ENCODE data around the gene PRM3. TPM values are rescaled to one million over a fixed set of nuclear protein-coding genes. Genes with fewer than 3 reads are reported as not detected.

Gene PRM3
- total and polyA plus RNA-seq, 5 donors from 2014 or later: not detected

GRCh38 chr16:11224096-11224893 is 49.1 kb downstream of the PRM3 start:
- H3K27ac ChIP-seq (ENCODE audit: insufficient read depth, low read length, poor library complexity, severe bottlenecking): peak overlapping the region; percentile 84
- peak; percentile 25 to 94 (median 51) for DNase-seq
- H3K36me3 ChIP-seq (ENCODE audit: control insufficient read depth, insufficient read depth, low read length): no peaks in the 10 kb centered on the region
- H3K4me3 ChIP-seq (ENCODE audit: low read depth, low read length): peak overlapping the region; percentile 13
- Mint-ChIP-seq H3K4me1 (peaks cover 4 to 57% (median 32%) of the 10 kb centered on the region in 4 donors), H3K9me3 (peaks cover 0 to 1% (median 0%) of the 10 kb centered on the region in 7 donors), H3K27ac (peak overlapping the region; percentile 97 to 98 (median 97)), H3K27me3 (no peaks in the 10 kb centered on the region), H3K4me3 (peak overlapping the region; percentile 76 to 92 (median 81)), H3K36me3 (no peaks in the 10 kb centered on the region)
- ATAC-seq (ENCODE audit: low read depth in 2 of 2): peak; percentile 69 to 75
- H3K27me3 ChIP-seq (ENCODE audit: control insufficient read depth, insufficient read depth, low read length): no peaks in the 10 kb centered on the region
- H3K4me1 ChIP-seq (ENCODE audit: control insufficient read depth, insufficient read depth, low read length, poor library complexity, severe bottlenecking): peaks cover 31% of the 10 kb centered on the region
- H3K9me3 ChIP-seq (ENCODE audit: control insufficient read depth in 2 of 2, low read length in 2 of 2): no peaks in the 10 kb centered on the region

Other genes starting within 250 kb of the PRM3 start
- gene SOCS1, start 17.4 kb downstream of the PRM3 start, total RNA-seq: 91.5 TPM
- 10 to 100 TPM in 2 of 4 donors, 1 to 10 TPM in 2; 8.6 to 15.2 (median 9.7) TPM for gene SOCS1, start 17.4 kb downstream of the PRM3 start, polyA plus RNA-seq
- not detected for gene TNP2, start 4.3 kb downstream of the PRM3 start, total RNA-seq
- gene TNP2, start 4.3 kb downstream of the PRM3 start, polyA plus RNA-seq: not detected
- gene PRM2, start 2.9 kb upstream of the PRM3 start, total RNA-seq: not detected
- not detected for gene PRM2, start 2.9 kb upstream of the PRM3 start, polyA plus RNA-seq
- not detected for gene PRM1, start 7.7 kb upstream of the PRM3 start, total RNA-seq
- gene PRM1, start 7.7 kb upstream of the PRM3 start, polyA plus RNA-seq: not detected
- gene RMI2, start 71.8 kb upstream of the PRM3 start, total RNA-seq: 4.3 TPM
- gene RMI2, start 71.8 kb upstream of the PRM3 start, polyA plus RNA-seq: 10 to 100 TPM in 2 of 4 donors, 1 to 10 TPM in 2; 7.4 to 15.3 (median 11.1) TPM

Data from CD4-positive, CD25-positive, alpha-beta regulatory T cell (primary cell).